Sigmoid colon (tissue), 3 donors: Measurements from ENCODE around the gene MIEN1.

ENCODE experiments used
- POLR2A ChIP-seq, 2 donors: fragments of 450-650 bp; IDR thresholded peaks; one replicate each; pipeline ENCODE4 v1.6.1; 2016; ENCODE audit warnings: antibody characterized with exemption in 2 of 2, mild to moderate bottlenecking in 2 of 2, moderate library complexity in 2 of 2
- TF ChIP-seq, protein P1 (sequence below), 4 experiments: fragments of 450-650 bp in 3 of 4; fragments of 200-600 bp in 1 of 4; IDR thresholded peaks; one replicate each; pipeline ENCODE4 v1.5.1; 2016 to 2019; ENCODE audit warnings: antibody characterized with exemption in 4 of 4, mild to moderate bottlenecking in 3 of 4, moderate library complexity in 2 of 4

- TF ChIP-seq, protein P1, sequence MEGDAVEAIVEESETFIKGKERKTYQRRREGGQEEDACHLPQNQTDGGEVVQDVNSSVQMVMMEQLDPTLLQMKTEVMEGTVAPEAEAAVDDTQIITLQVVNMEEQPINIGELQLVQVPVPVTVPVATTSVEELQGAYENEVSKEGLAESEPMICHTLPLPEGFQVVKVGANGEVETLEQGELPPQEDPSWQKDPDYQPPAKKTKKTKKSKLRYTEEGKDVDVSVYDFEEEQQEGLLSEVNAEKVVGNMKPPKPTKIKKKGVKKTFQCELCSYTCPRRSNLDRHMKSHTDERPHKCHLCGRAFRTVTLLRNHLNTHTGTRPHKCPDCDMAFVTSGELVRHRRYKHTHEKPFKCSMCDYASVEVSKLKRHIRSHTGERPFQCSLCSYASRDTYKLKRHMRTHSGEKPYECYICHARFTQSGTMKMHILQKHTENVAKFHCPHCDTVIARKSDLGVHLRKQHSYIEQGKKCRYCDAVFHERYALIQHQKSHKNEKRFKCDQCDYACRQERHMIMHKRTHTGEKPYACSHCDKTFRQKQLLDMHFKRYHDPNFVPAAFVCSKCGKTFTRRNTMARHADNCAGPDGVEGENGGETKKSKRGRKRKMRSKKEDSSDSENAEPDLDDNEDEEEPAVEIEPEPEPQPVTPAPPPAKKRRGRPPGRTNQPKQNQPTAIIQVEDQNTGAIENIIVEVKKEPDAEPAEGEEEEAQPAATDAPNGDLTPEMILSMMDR (IDR thresholded peaks at IDR 0.05) = no peak
- TF ChIP-seq POLR2A (IDR thresholded peaks at IDR 0.05) = no peak
Observed at GRCh38 chr17:39703913-39704312, 26.4 kb downstream of the MIEN1 start.
